ENCODE measurements around the gene ZNF22. TPM values are rescaled to one million over a fixed set of nuclear protein-coding genes. Genes with fewer than 3 reads are reported as not detected.
"Not testable (repeated sequence)": the region's sequence is repeated elsewhere in the genome, so short reads cannot be mapped to it uniquely, and the experiment has no call there.

The ZNF22 gene
- total RNA-seq, 1 experiment from 2014 or later = 29.9 TPM

- Histone ChIP-seq H4K20me1 (ENCODE audit: insufficient read depth) (no peaks in the 10 kb centered on the region), H3K36me3 (ENCODE audit: low read depth) (peaks cover 29% of the 10 kb centered on the region; the same call in 1 of the 2 replicates), H3K27ac (no peak overlapping the region), H3K4me1 (replicated peaks; ENCODE audit: insufficient read depth) (peaks cover 18% of the 10 kb centered on the region), H3K9me2 (ENCODE audit: insufficient read depth) (no peaks in the 10 kb centered on the region), H3K79me2 (ENCODE audit: low read depth) (peaks cover 8% of the 10 kb centered on the region), H3K9me3 (ENCODE audit: insufficient read depth, low read depth) (peaks cover 15% of the 10 kb centered on the region), H3K27me3 (ENCODE audit: insufficient read depth, low read depth) (no peaks in the 10 kb centered on the region), H3K4me2 (no peak overlapping the region), H3K4me3 (no peak overlapping the region), H3F3A (ENCODE audit: insufficient read depth, low read depth) (peaks cover 14% of the 10 kb centered on the region), H2AFZ (no peak overlapping the region)
- intact Hi-C loops (cut with micrococcal nuclease; ENCODE audit: unreplicated experiment) = loop anchor here (5.0 to 10.0 kb wide), 3 partner anchors 232 to 462 kb away; partner anchors contain the start of gene ALOX5
- ChIA-PET POLR2A (ENCODE audit: unreplicated experiment) (no interaction called here), CTCF (no interaction called here)
- no peak for DNase-seq
- TF ChIP-seq CTCF (conservative IDR thresholded peaks at IDR 0.05) = no peak
- TF ChIP-seq EZH2 (IDR thresholded peaks at IDR 0.05; ENCODE audit: low read depth) = no peak
- BruUV-seq (replicated peaks) = no TSS peak
Observed at GRCh38 chr10:45005284-45005683, 4.6 kb downstream of the ZNF22 start.

GRCh38 chr10:45006276-45007030, 5.7 kb downstream of the ZNF22 start:
- TF ChIP-seq EZH2 (IDR thresholded peaks at IDR 0.05; ENCODE audit: low read depth) (no peak), CTCF (conservative IDR thresholded peaks at IDR 0.05) (no peak)
- intact Hi-C loops (cut with micrococcal nuclease; ENCODE audit: unreplicated experiment) = loop anchor here (5.0 to 10.0 kb wide), 3 partner anchors 231 to 461 kb away; partner anchors contain the start of gene ALOX5
- ChIA-PET POLR2A (ENCODE audit: unreplicated experiment) (interaction anchor here (0.7 kb wide), 1 partner anchor 607 kb away, joined by 15 read pairs; no protein-coding TSS in a partner anchor), CTCF (no interaction called here)
- no peak overlapping the region for H2AFZ ChIP-seq
- H3F3A ChIP-seq (ENCODE audit: insufficient read depth, low read depth) = peaks cover 10% of the 10 kb centered on the region
- no peaks in the 10 kb centered on the region for H3K27me3 ChIP-seq (ENCODE audit: insufficient read depth, low read depth)
- BruUV-seq (replicated peaks) = no TSS peak
- DNase-seq = peak in 1 of 2 experiments; percentile 33
- H3K9me2 ChIP-seq (ENCODE audit: insufficient read depth) = no peaks in the 10 kb centered on the region
- H4K20me1 ChIP-seq (ENCODE audit: insufficient read depth) = no peaks in the 10 kb centered on the region
- no peak overlapping the region for H3K4me2 ChIP-seq
- H3K9me3 ChIP-seq (ENCODE audit: insufficient read depth, low read depth) = peaks cover 15% of the 10 kb centered on the region
- peaks cover 8% of the 10 kb centered on the region for H3K79me2 ChIP-seq (ENCODE audit: low read depth)
- H3K27ac ChIP-seq = no peak overlapping the region
- H3K4me1 ChIP-seq (replicated peaks; ENCODE audit: insufficient read depth) = peaks cover 11% of the 10 kb centered on the region
- H3K4me3 ChIP-seq = no peak overlapping the region
- peaks cover 29% of the 10 kb centered on the region; the same call in 1 of the 2 replicates for H3K36me3 ChIP-seq (ENCODE audit: low read depth)

GRCh38 chr10:45008524-45009161, 7.9 kb downstream of the ZNF22 start:
- TF ChIP-seq EZH2 (IDR thresholded peaks at IDR 0.05; ENCODE audit: low read depth) (no peak), CTCF (conservative IDR thresholded peaks at IDR 0.05) (peak; percentile 92)
- no peak overlapping the region for H2AFZ ChIP-seq
- BruUV-seq (replicated peaks) = no TSS peak
- H3K9me3 ChIP-seq (ENCODE audit: insufficient read depth, low read depth) = peaks cover 3% of the 10 kb centered on the region; the same call in 1 of the 2 replicates
- peaks cover 10% of the 10 kb centered on the region; the same call in 1 of the 2 replicates for H3K36me3 ChIP-seq (ENCODE audit: low read depth)
- no peak overlapping the region for H3K27ac ChIP-seq
- no peak overlapping the region for H3K4me2 ChIP-seq
- ChIA-PET CTCF (no interaction called here), POLR2A (ENCODE audit: unreplicated experiment) (no interaction called here)
- no peaks in the 10 kb centered on the region for H3K79me2 ChIP-seq (ENCODE audit: low read depth)
- DNase-seq = peak; percentile 54 to 84
- intact Hi-C loops (cut with micrococcal nuclease; ENCODE audit: unreplicated experiment) = loop anchor here (2.0 to 10.0 kb wide), 4 partner anchors 76 to 459 kb away; partner anchors contain the start of gene ALOX5
- H3K4me1 ChIP-seq (replicated peaks; ENCODE audit: insufficient read depth) = no peaks in the 10 kb centered on the region
- H4K20me1 ChIP-seq (ENCODE audit: insufficient read depth) = no peaks in the 10 kb centered on the region
- H3K4me3 ChIP-seq = no peak overlapping the region
- no peaks in the 10 kb centered on the region for H3K9me2 ChIP-seq (ENCODE audit: insufficient read depth)
- H3F3A ChIP-seq (ENCODE audit: insufficient read depth, low read depth) = 0 out of 2 replicates have a peak, but pooled peaks cover 4% of the 10 kb centered on the region
- H3K27me3 ChIP-seq (ENCODE audit: insufficient read depth, low read depth) = no peaks in the 10 kb centered on the region

- CTCF ChIA-PET; H3K4me3 ChIP-seq; BruUV-seq (replicated peaks); H2AFZ ChIP-seq; H3K4me1 ChIP-seq (replicated peaks; ENCODE audit: insufficient read depth); POLR2A ChIA-PET (ENCODE audit: unreplicated experiment); H3K27ac ChIP-seq; intact Hi-C loops (cut with micrococcal nuclease; ENCODE audit: unreplicated experiment); H3K4me2 ChIP-seq; DNase-seq; H3K36me3 ChIP-seq (ENCODE audit: low read depth); H3K9me2 ChIP-seq (ENCODE audit: insufficient read depth); H3K9me3 ChIP-seq (ENCODE audit: insufficient read depth, low read depth); H3K79me2 ChIP-seq (ENCODE audit: low read depth); H3F3A ChIP-seq (ENCODE audit: insufficient read depth, low read depth); H4K20me1 ChIP-seq (ENCODE audit: insufficient read depth): not testable (repeated sequence)
- H3K27me3 ChIP-seq (ENCODE audit: insufficient read depth, low read depth) = peaks cover 24% of the 10 kb centered on the region; the same call in 1 of the 2 replicates
Observed at GRCh38 chr10:45014557-45014956, 13.8 kb downstream of the ZNF22 start.

All from PC-9 (cell line).